Muscle layer of colon (tissue), 2 donors: ENCODE measurements around the gene NISCH.

Experiments
- H3K27ac ChIP-seq: one replicate; pipeline ENCODE4 v1.7.0; 2013; ENCODE audit warnings: low read depth, mild to moderate bottlenecking, low read length, moderate library complexity
- H3K27me3 ChIP-seq, 2 donors: one replicate each; pipeline ENCODE4 v1.7.0; 2013; ENCODE audit warnings: low read length in 2 of 2, mild to moderate bottlenecking in 2 of 2; ENCODE audit not compliant: insufficient read depth in 2 of 2, control insufficient read depth in 1 of 2
- H3K36me3 ChIP-seq: one replicate; pipeline ENCODE4 v1.7.0; 2013; ENCODE audit warnings: mild to moderate bottlenecking, low read length; ENCODE audit not compliant: insufficient read depth
- H3K4me1 ChIP-seq: one replicate; pipeline ENCODE4 v1.7.0; 2013; ENCODE audit warnings: mild to moderate bottlenecking, low read length; ENCODE audit not compliant: insufficient read depth
- H3K4me3 ChIP-seq, 2 donors: one replicate each; pipeline ENCODE4 v1.7.0; 2013; ENCODE audit warnings: low read length in 2 of 2, low read depth in 1 of 2, mild to moderate bottlenecking in 1 of 2, moderate library complexity in 1 of 2
- H3K9ac ChIP-seq: one replicate; pipeline ENCODE4 v1.7.0; 2013; ENCODE audit warnings: low read length
- H3K9me3 ChIP-seq: one replicate; pipeline ENCODE4 v1.7.0; 2013; ENCODE audit warnings: mild to moderate bottlenecking, low read length
- donor health status: abdominal sarcoma.
- donor health status: Adenocarcinoma of cecum.

NISCH gene

GRCh38 chr3:52481819-52482521 lies 26.6 kb downstream of the NISCH start:
- Histone ChIP-seq H3K4me3 (no peak overlapping the region), H3K27me3 (no peaks in the 10 kb centered on the region), H3K9ac (no peak overlapping the region), H3K9me3 (no peaks in the 10 kb centered on the region), H3K36me3 (peaks cover 68% of the 10 kb centered on the region), H3K27ac (no peak overlapping the region), H3K4me1 (peaks cover 21% of the 10 kb centered on the region)

DNA sequence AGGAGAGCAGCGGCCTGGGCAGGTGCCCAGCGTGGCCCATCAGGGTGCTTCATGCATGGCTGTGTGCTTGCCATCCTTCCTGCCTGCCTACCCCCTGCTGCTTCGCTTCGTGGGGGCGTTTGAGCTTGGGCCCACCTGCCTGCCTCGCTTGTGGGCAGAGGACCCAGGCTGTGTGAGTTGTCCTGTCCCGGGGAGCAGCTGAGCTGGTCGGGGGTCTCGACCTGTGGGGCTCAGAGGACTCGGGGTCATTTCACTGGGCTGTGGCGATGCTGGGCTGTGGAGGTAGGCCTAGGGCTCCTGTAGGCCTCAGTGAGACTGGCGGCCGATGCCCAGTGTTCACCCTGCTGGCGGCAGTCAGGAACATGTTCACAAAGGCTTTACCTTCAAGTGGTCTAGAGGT lies 27.7 kb downstream of the NISCH start:
- Histone ChIP-seq H3K27me3 (no peaks in the 10 kb centered on the region), H3K4me1 (peaks cover 21% of the 10 kb centered on the region), H3K4me3 (no peak overlapping the region), H3K36me3 (peaks cover 68% of the 10 kb centered on the region), H3K9ac (no peak overlapping the region), H3K9me3 (no peaks in the 10 kb centered on the region), H3K27ac (peak overlapping the region; percentile 35)

GRCh38 chr3:52483577-52484381 lies 28.4 kb downstream of the NISCH start:
- peaks cover 21% of the 10 kb centered on the region for H3K4me1 ChIP-seq
- H3K9ac ChIP-seq, result no peak overlapping the region
- no peak overlapping the region for H3K4me3 ChIP-seq
- peak overlapping the region; percentile 35 for H3K27ac ChIP-seq
- H3K9me3 ChIP-seq, result no peaks in the 10 kb centered on the region
- H3K36me3 ChIP-seq, result peaks cover 66% of the 10 kb centered on the region
- no peaks in the 10 kb centered on the region for H3K27me3 ChIP-seq

- peaks cover 66% of the 10 kb centered on the region for H3K36me3 ChIP-seq
- H3K27me3 ChIP-seq, result no peaks in the 10 kb centered on the region
- no peak overlapping the region for H3K9ac ChIP-seq
- H3K4me1 ChIP-seq, result peaks cover 21% of the 10 kb centered on the region
- H3K27ac ChIP-seq, result peak overlapping the region; percentile 59
- no peaks in the 10 kb centered on the region for H3K9me3 ChIP-seq
- no peak overlapping the region for H3K4me3 ChIP-seq
Measured at GRCh38 chr3:52484680-52485461, 29.5 kb downstream of the NISCH start.

GRCh38 chr3:52487050-52487787 lies 31.8 kb downstream of the NISCH start:
- H3K9ac ChIP-seq, result no peak overlapping the region
- no peak overlapping the region for H3K27ac ChIP-seq
- no peak overlapping the region for H3K4me3 ChIP-seq
- no peaks in the 10 kb centered on the region for H3K9me3 ChIP-seq
- H3K27me3 ChIP-seq, result no peaks in the 10 kb centered on the region
- H3K36me3 ChIP-seq, result peaks cover 66% of the 10 kb centered on the region
- peaks cover 21% of the 10 kb centered on the region for H3K4me1 ChIP-seq

DNA sequence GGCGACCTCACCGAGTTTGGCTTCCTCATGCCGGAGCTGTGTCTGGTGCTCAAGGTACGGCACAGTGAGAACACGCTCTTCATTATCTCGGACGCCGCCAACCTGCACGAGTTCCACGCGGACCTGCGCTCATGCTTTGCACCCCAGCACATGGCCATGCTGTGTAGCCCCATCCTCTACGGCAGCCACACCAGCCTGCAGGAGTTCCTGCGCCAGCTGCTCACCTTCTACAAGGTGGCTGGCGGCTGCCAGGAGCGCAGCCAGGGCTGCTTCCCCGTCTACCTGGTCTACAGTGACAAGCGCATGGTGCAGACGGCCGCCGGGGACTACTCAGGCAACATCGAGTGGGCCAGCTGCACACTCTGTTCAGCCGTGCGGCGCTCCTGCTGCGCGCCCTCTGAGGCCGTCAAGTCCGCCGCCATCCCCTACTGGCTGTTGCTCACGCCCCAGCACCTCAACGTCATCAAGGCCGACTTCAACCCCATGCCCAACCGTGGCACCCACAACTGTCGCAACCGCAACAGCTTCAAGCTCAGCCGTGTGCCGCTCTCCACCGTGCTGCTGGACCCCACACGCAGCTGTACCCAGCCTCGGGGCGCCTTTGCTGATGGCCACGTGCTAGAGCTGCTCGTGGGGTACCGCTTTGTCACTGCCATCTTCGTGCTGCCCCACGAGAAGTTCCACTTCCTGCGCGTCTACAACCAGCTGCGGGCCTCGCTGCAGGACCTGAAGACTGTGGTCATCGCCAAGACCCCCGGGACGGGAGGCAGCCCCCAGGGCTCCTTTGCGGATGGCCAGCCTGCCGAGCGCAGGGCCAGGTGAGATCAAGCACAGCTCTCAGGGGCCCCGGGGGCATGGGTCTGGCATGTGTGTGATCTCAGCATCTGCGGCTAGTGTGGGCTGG lies 32.6 kb downstream of the NISCH start:
- H3K9ac ChIP-seq, result no peak overlapping the region
- peaks cover 20% of the 10 kb centered on the region for H3K4me1 ChIP-seq
- H3K9me3 ChIP-seq, result no peaks in the 10 kb centered on the region
- H3K27ac ChIP-seq, result no peak overlapping the region
- no peaks in the 10 kb centered on the region for H3K27me3 ChIP-seq
- H3K4me3 ChIP-seq, result no peak overlapping the region
- peaks cover 66% of the 10 kb centered on the region for H3K36me3 ChIP-seq

GRCh38 chr3:52488746-52489145 lies 33.3 kb downstream of the NISCH start:
- Histone ChIP-seq H3K27ac (no peak overlapping the region), H3K4me1 (peaks cover 13% of the 10 kb centered on the region), H3K27me3 (no peaks in the 10 kb centered on the region), H3K9ac (no peak overlapping the region), H3K36me3 (peaks cover 72% of the 10 kb centered on the region), H3K9me3 (no peaks in the 10 kb centered on the region), H3K4me3 (no peak overlapping the region)

GRCh38 chr3:52489453-52489852 lies 34.0 kb downstream of the NISCH start:
- Histone ChIP-seq H3K36me3 (peaks cover 77% of the 10 kb centered on the region), H3K27ac (no peak overlapping the region), H3K9ac (no peak overlapping the region), H3K27me3 (no peaks in the 10 kb centered on the region), H3K4me1 (peaks cover 9% of the 10 kb centered on the region), H3K9me3 (no peaks in the 10 kb centered on the region), H3K4me3 (no peak overlapping the region)

- Histone ChIP-seq H3K27me3 (no peaks in the 10 kb centered on the region), H3K36me3 (peaks cover 77% of the 10 kb centered on the region), H3K4me1 (peaks cover under 1% of the 10 kb centered on the region), H3K27ac (no peak overlapping the region), H3K9me3 (no peaks in the 10 kb centered on the region), H3K9ac (no peak overlapping the region), H3K4me3 (no peak overlapping the region)
Measured at GRCh38 chr3:52490035-52490938, 34.9 kb downstream of the NISCH start.
